B cell (primary cell): Measurements from ENCODE around the gene ABCC1.

Experiments used
- CTCF ChIP-seq: fragments of 200-600 bp; IDR thresholded peaks from one replicate; pipeline ENCODE4 v1.8.0; 2022; ENCODE audit warnings: antibody characterized with exemption, mild to moderate bottlenecking
- EZH2 ChIP-seq: IDR thresholded peaks from 2 replicates; pipeline ENCODE4 v1.6.1; 2012; ENCODE audit warnings: borderline replicate concordance, low read depth, mild to moderate bottlenecking, moderate library complexity, low read length; ENCODE audit not compliant: insufficient read depth, poor library complexity, severe bottlenecking

- no peak for TF ChIP-seq CTCF
- TF ChIP-seq EZH2 = no peak
Observed at GRCh38 chr16:15993946-15994665, 44.7 kb downstream of the ABCC1 start.
